K562 (cell line): ENCODE measurements around the gene KRTAP19-4. TPM values are rescaled to one million over a fixed set of nuclear protein-coding genes. Genes with fewer than 3 reads are reported as not detected.

Source experiments
- GMEB1 ChIP-seq: fragments of 250-450 bp; sonication (Bioruptor Pico); IDR thresholded peaks from 2 replicates; pipeline ENCODE4 v1.4.0; 2020; ENCODE audit warnings: mild to moderate bottlenecking
- HDAC6 ChIP-seq: IDR thresholded peaks from 2 replicates; pipeline ENCODE4 v1.6.1; 2012; ENCODE audit warnings: low read depth, mild to moderate bottlenecking, control low read depth, inconsistent platforms, low read length, moderate library complexity
- MGA ChIP-seq: fragments of 450-650 bp; IDR thresholded peaks from 2 replicates; pipeline ENCODE4 v1.6.1; 2016; ENCODE audit warnings: mild to moderate bottlenecking, moderate library complexity
- SRSF3 ChIP-seq: fragments of 200-400 bp; formaldehyde crosslinking; IDR thresholded peaks from 2 replicates; pipeline ENCODE4 v1.6.1; 2016; ENCODE audit warnings: mild to moderate bottlenecking, low read length, moderate library complexity; ENCODE audit not compliant: insufficient read depth
- USF1 ChIP-seq: sonication (generic); formaldehyde crosslinking; IDR thresholded peaks from 2 replicates; pipeline ENCODE4 v1.9.0; 2022; ENCODE audit warnings: mild to moderate bottlenecking, missing genetic modification reagents
- ZNF121 ChIP-seq: sonication (generic); formaldehyde crosslinking; conservative IDR thresholded peaks from 2 replicates; pipeline ENCODE4 v1.8.0; 2022; ENCODE audit warnings: missing genetic modification reagents
- polyA plus RNA-seq, 8 experiments: library from polyadenylated mRNA; depleted of rRNA in 4 of 8; stranded (reverse) in 5 of 8; unstranded in 3 of 8; fragments of >200 nt; fragmentation: Nextera tagmentation in 2 of 8; fragmentation: Illumina TruSeq in 1 of 8; extraction: Ambion mirVana in 2 of 8; extraction: Trizol in 1 of 8; gene quantifications; 2 replicates each; pipeline versions ENCODE4 v1.2.1 to v1.2.3, GENCODE V29; 2011 to 2014; ENCODE audit warnings: inconsistent platforms in 1 of 8, missing spikeins in 1 of 8
- total RNA-seq, 7 experiments: library from RNA; depleted of rRNA in 6 of 7; stranded (reverse); fragments of >200 nt in 6 of 7; fragmentation: Illumina TruSeq in 2 of 7; extraction: Trizol in 2 of 7; gene quantifications; 2 replicates each; pipeline versions ENCODE4 v1.2.1 to v1.2.3, GENCODE V29; 2011 to 2021; ENCODE audit warnings: low replicate concordance in 1 of 7

KRTAP19-4 gene
- total and polyA plus RNA-seq, 9 of the 15 experiments (the other 6 are each of a cell fraction or from before 2014, with no cell fraction given) = not detected

GRCh38 chr21:30482130-30482529, 14.8 kb downstream of the KRTAP19-4 start (continued):
- TF ChIP-seq MGA (no peak), ZNF121 (CRISPR knock-in tag) (no peak), SRSF3 (no peak), USF1 (CRISPR knock-in tag) (no peak), GMEB1 (CRISPR knock-in tag) (no peak), HDAC6 (no peak)
